GM21360 (cell line): ENCODE data around the gene GPC3.
"Not testable (repeated sequence)": the region's sequence is repeated elsewhere in the genome, so short reads cannot be mapped to it uniquely, and the experiment has no call there.

Experiments
- ATAC-seq: cut with Tn5 transposase; IDR thresholded peaks from one replicate; pipeline ENCODE4 v1.9.1; 2021; ENCODE audit warnings: mild to moderate bottlenecking, moderate library complexity; ENCODE audit not compliant: unreplicated experiment

Gene GPC3

GRCh38 chrX:133999031-133999705 lies 13.8 kb upstream of the GPC3 start:
- no peak for ATAC-seq

- no peak for ATAC-seq
Measured at GRCh38 chrX:133995759-133996158, 10.4 kb upstream of the GPC3 start.

- no peak for ATAC-seq
Measured at GRCh38 chrX:133994576-133994975, 9.2 kb upstream of the GPC3 start.

- no peak for ATAC-seq
Measured at GRCh38 chrX:133992882-133993281, 7.5 kb upstream of the GPC3 start.

DNA sequence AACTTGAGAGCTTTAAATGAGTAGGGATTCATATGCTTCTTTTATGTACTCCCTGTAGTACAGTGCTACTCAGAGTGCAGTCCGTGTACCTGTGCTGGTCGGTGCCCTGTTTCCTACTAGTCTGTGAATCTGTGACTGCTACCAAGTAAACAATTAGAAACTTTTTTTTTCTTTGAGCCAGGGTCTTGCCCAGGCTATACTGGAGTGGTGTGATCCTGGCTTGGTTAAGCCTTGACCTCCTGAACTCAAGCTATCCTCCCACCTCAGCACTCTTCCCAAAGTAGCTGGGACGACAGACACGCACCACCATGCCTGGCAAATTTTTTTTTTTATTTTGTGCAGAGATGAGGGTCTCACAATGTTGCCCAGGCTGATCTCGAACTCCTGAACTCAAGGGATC lies 6.4 kb upstream of the GPC3 start:
- ATAC-seq = no peak

DNA sequence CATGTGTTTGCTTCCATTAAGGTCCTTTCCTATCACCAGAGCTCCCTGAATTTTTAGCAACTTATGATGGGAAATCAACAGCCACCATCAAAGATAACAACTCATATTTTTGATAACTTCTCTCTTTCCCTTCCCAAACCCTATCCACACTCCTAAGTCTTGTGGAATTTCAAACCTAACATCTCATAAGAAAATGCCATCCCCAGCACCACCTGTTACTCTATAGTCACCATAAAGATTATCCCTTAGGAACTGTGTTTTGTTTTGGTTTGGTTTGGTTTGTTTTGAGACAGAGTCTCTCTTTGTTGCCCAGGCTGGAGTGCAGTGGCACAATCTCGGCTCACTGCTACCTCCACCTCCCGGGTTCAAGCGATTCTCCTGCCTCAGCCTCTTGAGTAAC lies 5.7 kb upstream of the GPC3 start:
- ATAC-seq = not testable (repeated sequence)

DNA sequence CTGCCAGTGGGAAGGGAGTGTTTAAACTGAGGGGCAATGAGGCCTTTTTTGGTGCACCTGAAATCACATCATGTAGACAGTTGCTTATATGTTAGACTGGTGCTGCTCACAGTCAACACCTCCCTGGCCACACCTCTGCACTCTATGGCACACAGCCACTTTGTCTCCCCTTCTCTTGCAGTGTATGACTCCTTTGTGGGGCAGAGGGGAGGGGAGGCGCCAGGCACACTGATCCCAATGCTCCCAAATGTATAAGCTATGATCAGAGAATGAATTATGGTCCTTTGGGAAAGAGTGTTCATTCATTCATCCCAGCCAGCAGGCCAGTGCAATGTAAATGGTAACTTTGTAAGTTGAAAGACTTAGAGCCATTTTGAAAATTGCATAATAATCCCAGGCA lies 4.6 kb upstream of the GPC3 start:
- ATAC-seq = no peak

GRCh38 chrX:133989490-133989889 lies 4.1 kb upstream of the GPC3 start:
- ATAC-seq = no peak

DNA sequence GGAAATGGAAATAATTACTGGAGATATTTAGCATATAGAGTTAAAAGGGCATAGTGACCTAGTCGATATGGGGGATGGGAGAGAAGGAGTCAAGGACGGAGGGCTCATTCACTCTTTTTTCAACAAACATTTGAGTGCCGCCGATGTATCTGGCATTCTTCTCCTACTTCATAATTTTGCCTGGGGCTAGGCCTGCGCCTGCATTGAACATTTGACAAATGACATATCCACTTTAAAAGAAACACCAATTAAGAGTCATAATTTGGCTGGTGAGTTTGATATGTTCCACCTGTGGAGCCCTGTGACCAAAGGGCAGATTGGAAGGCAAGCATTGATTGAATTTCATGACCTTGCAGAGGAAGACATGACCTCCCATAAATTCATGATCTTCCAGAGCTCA lies 2.6 kb upstream of the GPC3 start:
- no peak for ATAC-seq

GRCh38 chrX:133987188-133987587 lies 1.8 kb upstream of the GPC3 start:
- ATAC-seq = no peak

- no peak for ATAC-seq
Measured at GRCh38 chrX:133985967-133986683, 731 bp upstream of the GPC3 start.

DNA sequence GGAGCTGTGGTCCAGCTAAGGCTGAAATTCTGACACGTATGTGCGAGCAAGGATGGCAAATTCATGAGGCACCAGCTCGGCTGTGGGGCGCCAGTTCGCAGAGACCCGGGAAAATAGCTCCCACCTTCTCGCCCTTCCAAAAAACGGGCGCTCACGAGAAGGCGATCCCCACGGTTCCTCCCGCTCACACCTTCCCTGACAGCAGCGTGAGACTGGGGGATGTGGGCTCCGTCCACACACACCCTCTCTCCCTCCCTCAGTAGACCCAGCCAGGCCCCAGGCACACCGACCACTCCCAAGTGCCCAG lies 584 bp downstream of the GPC3 start:
- no peak for ATAC-seq

- ATAC-seq = no peak
Measured at GRCh38 chrX:133983974-133984845, 1.2 kb downstream of the GPC3 start.

DNA sequence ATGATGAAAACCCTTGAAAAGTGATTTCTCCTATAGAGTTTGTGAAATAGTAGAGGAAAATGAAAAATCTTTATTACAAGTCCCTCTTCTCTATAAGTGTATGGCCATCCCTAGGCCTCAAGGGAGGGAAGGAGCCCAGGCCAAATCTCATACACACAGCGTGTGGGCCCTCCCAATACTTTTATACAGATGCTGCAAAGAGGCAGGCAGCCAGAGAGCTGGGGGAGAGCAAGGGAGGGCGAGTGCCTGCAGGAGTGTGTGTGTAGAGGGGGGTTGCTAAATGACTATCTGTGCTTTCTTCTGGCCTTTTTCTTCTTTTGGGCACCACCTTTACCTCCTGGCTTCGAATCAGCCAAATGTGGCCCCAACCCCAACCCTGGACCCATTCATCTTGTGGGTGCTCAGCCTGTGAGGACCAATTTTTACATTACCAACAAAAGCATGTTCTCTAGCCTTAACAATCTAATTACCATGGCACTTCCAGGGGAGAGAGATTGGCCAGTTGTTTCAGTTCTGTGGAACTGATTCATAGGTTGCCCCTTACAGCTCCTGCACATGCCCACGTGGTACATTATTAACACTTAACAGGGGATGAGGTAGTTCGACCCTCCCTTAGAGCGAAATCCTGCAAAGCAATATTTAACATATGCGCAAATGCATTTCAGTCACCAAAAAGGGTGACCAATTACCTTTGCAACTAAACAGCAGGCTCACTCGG lies 2.0 kb downstream of the GPC3 start:
- no peak for ATAC-seq

- ATAC-seq = no peak
Measured at GRCh38 chrX:133981924-133982323, 3.5 kb downstream of the GPC3 start.

- ATAC-seq = no peak
Measured at GRCh38 chrX:133980832-133981588, 4.4 kb downstream of the GPC3 start.

DNA sequence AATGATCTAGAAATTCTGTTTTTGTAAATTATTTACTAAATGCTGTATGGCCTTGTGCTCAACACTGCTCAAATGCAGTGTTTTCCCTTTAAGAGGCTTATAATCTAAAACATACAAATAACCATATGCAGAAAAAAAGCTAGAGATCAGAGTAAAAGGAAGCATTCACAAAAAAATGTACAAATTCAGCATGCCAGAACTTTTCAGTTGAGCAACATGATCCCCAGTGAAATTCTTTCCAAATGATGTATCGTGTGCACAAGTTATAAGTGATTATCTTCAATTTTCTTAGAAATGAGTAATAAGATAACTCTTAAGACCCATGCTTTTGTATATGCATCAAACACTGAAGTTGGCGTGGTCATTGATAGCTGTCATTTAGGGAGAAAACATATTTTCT lies 5.0 kb downstream of the GPC3 start:
- no peak for ATAC-seq

- ATAC-seq = no peak
Measured at GRCh38 chrX:133979641-133980230, 5.7 kb downstream of the GPC3 start.

DNA sequence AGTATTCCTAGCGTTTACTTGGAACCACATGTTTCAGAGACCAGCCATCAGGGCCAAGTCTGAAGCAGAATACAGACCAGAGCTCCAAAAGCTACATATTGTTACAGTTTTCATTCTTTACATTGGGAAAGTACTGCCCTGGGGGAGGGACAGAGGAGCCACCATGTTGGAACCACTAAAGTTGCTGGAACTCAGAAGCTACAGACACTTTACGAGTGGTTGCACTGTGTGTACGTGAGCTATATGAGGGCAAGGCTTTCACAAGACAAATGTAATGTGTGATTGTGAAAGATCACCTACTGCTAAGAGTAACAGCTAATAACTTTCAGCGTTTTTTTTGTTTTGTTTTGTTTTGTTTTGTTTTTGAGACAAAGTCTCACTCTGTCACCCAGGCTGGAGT lies 11.7 kb downstream of the GPC3 start:
- no peak for ATAC-seq

GRCh38 chrX:133972916-133973315 lies 12.5 kb downstream of the GPC3 start:
- no peak for ATAC-seq
